ENCODE results near the gene AKNA. TPM values are rescaled to one million over a fixed set of nuclear protein-coding genes. Genes with fewer than 3 reads are reported as not detected.
A peak's percentile ranks its signal among the peaks of the same experiment; 100 is the strongest.

Gene AKNA
- polyA plus RNA-seq, 2 of the 4 experiments (the other 2 are of a cell fraction), result 2.7 to 4.6 TPM

DNA sequence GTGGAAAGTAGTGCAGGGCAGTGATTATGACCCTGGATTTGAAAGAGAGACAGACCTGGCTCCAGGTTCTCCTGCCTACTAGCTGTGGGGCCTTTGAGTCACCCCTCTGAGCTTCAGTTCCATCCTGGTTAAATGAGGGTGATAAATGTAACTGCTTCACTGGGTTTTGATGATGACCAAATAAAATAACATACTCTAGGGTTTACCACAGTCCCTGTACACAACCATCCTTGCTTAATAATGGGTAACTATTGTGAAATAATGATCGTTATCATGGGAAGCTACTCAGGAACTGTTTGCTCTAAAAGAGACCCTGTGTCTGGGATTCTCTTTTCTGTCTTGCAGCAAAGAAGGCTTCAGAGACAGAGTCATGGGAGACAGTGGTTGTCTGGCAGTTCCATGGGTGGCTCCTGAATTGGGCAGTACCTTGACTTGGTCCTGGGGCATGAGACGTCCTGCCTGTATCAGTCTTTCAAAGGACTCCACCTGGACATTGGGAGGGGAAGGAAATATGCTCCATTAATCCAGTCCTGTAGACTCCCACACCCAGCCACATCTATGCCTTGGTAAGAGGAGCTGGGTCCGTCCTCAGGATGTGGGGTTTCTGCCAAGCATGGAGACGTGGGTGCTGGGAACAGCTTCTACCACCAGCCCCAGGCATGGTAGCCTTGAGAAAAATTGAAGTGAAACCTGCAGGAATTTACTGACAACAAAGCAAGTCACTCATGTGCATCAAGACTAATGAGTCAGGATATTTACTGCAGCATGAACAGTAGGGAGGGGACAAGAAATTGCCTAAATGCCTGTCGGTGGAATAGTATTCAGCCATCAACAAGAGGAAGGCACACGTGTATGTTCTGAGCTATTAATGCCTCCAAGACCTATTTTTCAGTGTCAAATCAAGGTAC is 23.4 kb downstream of the AKNA start:
- Histone ChIP-seq H3K9me3 (no peaks in the 10 kb centered on the region), H3K4me1 (peaks cover 21% of the 10 kb centered on the region), H3K4me3 (no peak overlapping the region), H3K27ac (peak overlapping the region in 1 of 2 experiments; percentile 35; a peak in 2 of 6 replicates), H3K4me2 (0 out of 3 replicates have a peak overlapping the region, but pooled peaks have one; percentile 11)
- 72% methylated on average over 5 of the region's 6 CpGs for WGBS (ENCODE audit: missing lambda C conversion rate)
- ATAC-seq, result no peak
- ChIA-PET POLR2A (no interaction called here), CTCF (interaction anchor here (0.7 to 2.1 kb wide), 7 partner anchors 14 to 310 kb away, joined by 3 to 6 read pairs (median 3); no protein-coding TSS in a partner anchor)
- FAIRE-seq, result no peak
- no peak for DNase-seq (ENCODE audit: low read depth in 1 of 2, low spot score in 1 of 2)
- TF ChIP-seq PHF8 (IDR thresholded peaks at IDR 0.05; ENCODE audit: borderline replicate concordance, low read depth) (no peak), GATA3 (IDR thresholded peaks at IDR 0.05; ENCODE audit: borderline replicate concordance) (peak; percentile 35; the same call in 1 of the 2 replicates), MYC (IDR thresholded peaks at IDR 0.05; ENCODE audit: borderline replicate concordance, low read length) (no peak), CEBPB (IDR thresholded peaks at IDR 0.05) (peak; percentile 68 to 87; a peak in 3 of 4 replicates)
- TF ChIP-seq, protein P1, sequence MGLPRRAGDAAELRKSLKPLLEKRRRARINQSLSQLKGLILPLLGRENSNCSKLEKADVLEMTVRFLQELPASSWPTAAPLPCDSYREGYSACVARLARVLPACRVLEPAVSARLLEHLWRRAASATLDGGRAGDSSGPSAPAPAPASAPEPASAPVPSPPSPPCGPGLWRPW (IDR thresholded peaks at IDR 0.05), result no peak

DNA sequence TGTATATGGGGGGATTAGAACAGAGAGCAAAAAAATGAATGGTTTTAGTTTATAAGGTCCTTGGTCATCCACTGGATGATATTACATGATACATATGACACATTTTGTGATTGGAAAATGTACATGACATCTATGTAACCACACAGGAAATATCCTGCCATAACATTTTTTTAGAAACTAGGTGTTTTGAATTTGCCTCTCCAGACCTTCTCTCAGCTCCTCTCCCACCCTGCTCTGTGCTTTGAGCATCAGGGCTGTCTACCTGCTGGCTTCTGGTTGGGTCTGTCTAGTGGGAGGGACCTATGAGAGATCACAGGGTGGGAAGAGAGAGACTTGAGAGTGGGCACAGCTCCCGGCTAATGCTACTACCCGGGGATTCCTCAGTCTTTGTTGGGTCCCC is 24.4 kb downstream of the AKNA start:
- TF ChIP-seq CHD4 (IDR thresholded peaks at IDR 0.05; ENCODE audit: borderline replicate concordance) (no peak), ZNF302 (CRISPR knock-in tag; IDR thresholded peaks at IDR 0.05) (no peak), CBX8 (IDR thresholded peaks at IDR 0.05) (no peak), SREBF2 (IDR thresholded peaks at IDR 0.05) (no peak), EHMT2 (IDR thresholded peaks at IDR 0.05; ENCODE audit: low read depth) (no peak), CBX2 (IDR thresholded peaks at IDR 0.05; ENCODE audit: borderline replicate concordance, low read depth) (no peak), EHF (CRISPR knock-in tag; IDR thresholded peaks at IDR 0.05) (no peak), TFCP2L1 (CRISPR knock-in tag; IDR thresholded peaks at IDR 0.05) (no peak), ZFP36 (IDR thresholded peaks at IDR 0.05; ENCODE audit: borderline replicate concordance, partially characterized antibody) (no peak), PHF8 (IDR thresholded peaks at IDR 0.05; ENCODE audit: borderline replicate concordance, low read depth) (no peak), KDM5A (IDR thresholded peaks at IDR 0.05) (no peak), POLR2A (IDR thresholded peaks at IDR 0.05; ENCODE audit: low read length) (no peak), HEYL (CRISPR knock-in tag; IDR thresholded peaks at IDR 0.05) (no peak), RFX5 (IDR thresholded peaks at IDR 0.05) (no peak), HOXA7 (CRISPR knock-in tag; IDR thresholded peaks at IDR 0.05) (no peak)
- TF ChIP-seq, protein P2, sequence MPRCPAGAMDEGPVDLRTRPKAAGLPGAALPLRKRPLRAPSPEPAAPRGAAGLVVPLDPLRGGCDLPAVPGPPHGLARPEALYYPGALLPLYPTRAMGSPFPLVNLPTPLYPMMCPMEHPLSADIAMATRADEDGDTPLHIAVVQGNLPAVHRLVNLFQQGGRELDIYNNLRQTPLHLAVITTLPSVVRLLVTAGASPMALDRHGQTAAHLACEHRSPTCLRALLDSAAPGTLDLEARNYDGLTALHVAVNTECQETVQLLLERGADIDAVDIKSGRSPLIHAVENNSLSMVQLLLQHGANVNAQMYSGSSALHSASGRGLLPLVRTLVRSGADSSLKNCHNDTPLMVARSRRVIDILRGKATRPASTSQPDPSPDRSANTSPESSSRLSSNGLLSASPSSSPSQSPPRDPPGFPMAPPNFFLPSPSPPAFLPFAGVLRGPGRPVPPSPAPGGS (IDR thresholded peaks at IDR 0.05), result no peak
- TF ChIP-seq, protein P1 (IDR thresholded peaks at IDR 0.05), result no peak
- POLR2A ChIA-PET, result no interaction called here
- Histone ChIP-seq H3K4me1 (peaks cover 21% of the 10 kb centered on the region), H3K4me3 (no peak overlapping the region), H3K27ac (peak overlapping the region in 1 of 2 experiments; percentile 24; a peak in 1 of 6 replicates), H3K9me3 (no peaks in the 10 kb centered on the region), H3K4me2 (no peak overlapping the region)
- CTCF ChIA-PET, result interaction anchor here (1.1 to 1.7 kb wide), 3 partner anchors 8 to 281 kb away, joined by 3 read pairs; no protein-coding TSS in a partner anchor
- DNase-seq (ENCODE audit: low read depth in 1 of 2, low spot score in 1 of 2) (no peak), ATAC-seq (no peak), FAIRE-seq (no peak)
- 84% methylated on average over 2 of the region's 2 CpGs for WGBS (ENCODE audit: missing lambda C conversion rate)

- no peak for TF ChIP-seq PBX3 (IDR thresholded peaks at IDR 0.05)
- no peak for TF ChIP-seq EP300 (IDR thresholded peaks at IDR 0.05)
- H3K9me3 ChIP-seq, result no peaks in the 10 kb centered on the region
- FAIRE-seq (no peak), DNase-seq (ENCODE audit: low read depth in 1 of 2, low spot score in 1 of 2) (no peak), ATAC-seq (no peak)
- no peak overlapping the region for H3K27ac ChIP-seq
- WGBS (ENCODE audit: missing lambda C conversion rate), result 95% methylated on average over 10 of the region's 12 CpGs
- ChIA-PET CTCF (interaction anchor here (1.1 to 1.7 kb wide), 2 partner anchors 10 to 280 kb away, joined by 3 read pairs; no protein-coding TSS in a partner anchor), POLR2A (no interaction called here)
- H3K4me1 ChIP-seq, result peaks cover 21% of the 10 kb centered on the region
- no peak overlapping the region for H3K4me2 ChIP-seq
- no peak overlapping the region for H3K4me3 ChIP-seq
These were observed 25.4 kb downstream of the AKNA start for GRCh38 chr9:114362394-114362793.
